ENCODE data around the gene ZNF579.
A peak's percentile ranks its signal among the peaks of the same experiment; 100 is the strongest.

Gene ZNF579

DNA sequence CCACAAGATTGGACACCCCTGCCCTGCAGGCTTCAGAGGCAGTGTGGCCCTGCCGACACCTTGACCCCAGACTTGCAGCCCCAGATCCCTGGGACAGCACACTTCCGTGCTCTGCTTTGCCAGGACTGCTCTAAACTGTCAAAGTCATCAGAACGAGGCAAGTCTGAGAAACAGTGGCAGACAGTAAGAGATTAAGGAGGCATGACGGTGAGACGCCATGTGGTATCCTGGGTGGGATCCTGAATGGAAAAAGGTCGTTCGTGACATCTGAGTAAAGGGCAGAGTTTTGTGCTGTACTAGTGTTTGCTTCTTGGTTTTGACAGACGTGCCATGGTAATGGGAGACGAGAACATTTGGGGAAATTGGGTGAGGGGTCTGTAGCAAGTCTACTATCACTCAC lies 13.8 kb downstream of the ZNF579 start:
- no peak overlapping the region for H3K4me3 ChIP-seq (ENCODE audit: low read length)
- DNase-seq (ENCODE audit: low read depth) = no peak
- no peak for TF ChIP-seq CTCF (conservative IDR thresholded peaks at IDR 0.05; ENCODE audit: low read depth, low read length)

GRCh38 chr19:55563261-55563690 lies 17.4 kb downstream of the ZNF579 start:
- no peak for TF ChIP-seq CTCF (conservative IDR thresholded peaks at IDR 0.05; ENCODE audit: low read depth, low read length)
- H3K4me3 ChIP-seq (ENCODE audit: low read length) = no peak overlapping the region
- peak; percentile 87 for DNase-seq (ENCODE audit: low read depth)

GRCh38 chr19:55559684-55560083 lies 21.0 kb downstream of the ZNF579 start:
- H3K4me3 ChIP-seq (ENCODE audit: low read length) = no peak overlapping the region
- DNase-seq (ENCODE audit: low read depth) = no peak
- no peak for TF ChIP-seq CTCF (conservative IDR thresholded peaks at IDR 0.05; ENCODE audit: low read depth, low read length)

GRCh38 chr19:55554741-55555152 lies 25.9 kb downstream of the ZNF579 start:
- no peak overlapping the region for H3K4me3 ChIP-seq (ENCODE audit: low read length)
- no peak for TF ChIP-seq CTCF (conservative IDR thresholded peaks at IDR 0.05; ENCODE audit: low read depth, low read length)
- DNase-seq (ENCODE audit: low read depth) = peak; percentile 16

DNA sequence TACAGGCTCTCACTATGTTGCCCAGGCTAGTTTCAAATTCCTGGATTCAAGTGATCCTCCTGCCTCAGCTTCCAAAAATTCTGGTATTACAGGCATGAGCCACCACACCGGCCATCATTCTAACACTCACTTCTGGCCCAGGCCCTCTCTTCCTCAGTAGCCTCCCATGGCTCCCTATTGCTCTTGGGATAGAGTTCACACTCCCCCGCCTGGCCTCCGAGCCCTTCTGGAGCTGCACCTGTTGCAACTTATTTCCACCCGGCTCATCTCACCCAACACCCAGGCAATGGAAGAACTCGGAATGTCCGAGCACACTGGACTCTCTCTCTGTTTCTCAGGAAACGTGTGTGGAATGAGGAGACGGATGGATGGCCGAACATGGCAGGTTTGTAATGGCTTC lies 26.3 kb downstream of the ZNF579 start:
- DNase-seq (ENCODE audit: low read depth) = no peak
- no peak for TF ChIP-seq CTCF (conservative IDR thresholded peaks at IDR 0.05; ENCODE audit: low read depth, low read length)
- H3K4me3 ChIP-seq (ENCODE audit: low read length) = no peak overlapping the region

GRCh38 chr19:55553217-55554182 lies 27.1 kb downstream of the ZNF579 start:
- no peak for DNase-seq (ENCODE audit: low read depth)
- TF ChIP-seq CTCF (conservative IDR thresholded peaks at IDR 0.05; ENCODE audit: low read depth, low read length) = no peak
- H3K4me3 ChIP-seq (ENCODE audit: low read length) = no peak overlapping the region

DNA sequence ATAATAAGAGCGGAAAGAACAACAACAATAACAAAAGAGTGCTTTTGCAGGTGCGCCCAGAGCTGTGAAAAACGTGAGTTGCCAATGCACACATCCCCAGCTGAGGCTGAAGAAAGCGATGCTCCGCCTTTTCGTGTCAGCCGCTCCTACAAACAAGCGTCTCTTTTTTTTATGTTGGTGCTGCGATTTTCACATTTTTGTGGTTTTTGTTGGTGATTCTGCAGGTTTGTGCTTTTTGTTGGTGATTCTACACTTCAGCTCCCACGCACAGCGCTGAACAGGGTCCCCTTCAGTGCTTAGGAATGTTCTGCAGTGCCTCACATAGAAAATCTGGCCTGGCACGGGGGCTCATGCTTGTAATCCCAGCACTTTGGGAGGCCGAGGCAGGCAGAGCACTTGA lies 28.0 kb downstream of the ZNF579 start:
- DNase-seq (ENCODE audit: low read depth) = peak; percentile 86

More for the DNA sequence above, 28.0 kb downstream of the ZNF579 start:
- TF ChIP-seq CTCF (conservative IDR thresholded peaks at IDR 0.05; ENCODE audit: low read depth, low read length) = no peak
- no peak overlapping the region for H3K4me3 ChIP-seq (ENCODE audit: low read length)

Measured in retinal pigment epithelial cell (primary cell).